Sigmoid colon (tissue), 7 donors: ENCODE results near the gene PRKAA1. TPM values are rescaled to one million over a fixed set of nuclear protein-coding genes. Genes with fewer than 3 reads are reported as not detected.

Source experiments
- DNase-seq: peaks from one replicate; pipeline ENCODE4 v3.0.0-alpha.2; 2019
- H3K27ac ChIP-seq, 4 donors: fragments of 200-600 bp; sonication (generic); one replicate each; pipeline ENCODE4 v1.5.1; 2016 to 2019; ENCODE audit warnings: mild to moderate bottlenecking in 1 of 4
- H3K27me3 ChIP-seq, 3 donors: fragments of 200-600 bp; sonication (generic); one replicate each; pipeline ENCODE4 v1.5.1; 2019; ENCODE audit warnings: mild to moderate bottlenecking in 1 of 3
- H3K36me3 ChIP-seq, 4 donors: fragments of 200-600 bp; sonication (generic); one replicate each; pipeline ENCODE4 v1.5.1; 2016 to 2019
- H3K4me1 ChIP-seq, 4 donors: fragments of 200-600 bp; sonication (generic); one replicate each; pipeline ENCODE4 v1.5.1; 2017 to 2019
- H3K4me3 ChIP-seq, 4 donors: fragments of 200-600 bp; sonication (generic); one replicate each; pipeline ENCODE4 v1.5.1; 2017 to 2019; ENCODE audit warnings: mild to moderate bottlenecking in 2 of 4, moderate library complexity in 1 of 4
- H3K9me3 ChIP-seq, 4 donors: fragments of 200-600 bp in 3 of 4; sonication (generic) in 3 of 4; one replicate each; pipeline versions ENCODE4 v1.5.1 to v1.6.1; 2013 to 2019
- CTCF ChIP-seq, 4 experiments: fragments of 450-650 bp in 3 of 4; fragments of 200-600 bp in 1 of 4; IDR thresholded peaks; one replicate each; pipeline ENCODE4 v1.5.1; 2016 to 2019; ENCODE audit warnings: antibody characterized with exemption in 4 of 4, mild to moderate bottlenecking in 3 of 4, moderate library complexity in 2 of 4
- EP300 ChIP-seq, 4 donors: sonication (generic); formaldehyde crosslinking; IDR thresholded peaks; one replicate each; pipeline ENCODE4 v1.6.1; 2017; ENCODE audit warnings: antibody characterized with exemption in 4 of 4
- POLR2A ChIP-seq, 2 donors: fragments of 450-650 bp; IDR thresholded peaks; one replicate each; pipeline ENCODE4 v1.6.1; 2016; ENCODE audit warnings: antibody characterized with exemption in 2 of 2, mild to moderate bottlenecking in 2 of 2, moderate library complexity in 2 of 2
- POLR2AphosphoS5 ChIP-seq, 4 donors: sonication (generic); formaldehyde crosslinking; IDR thresholded peaks; one replicate each; pipeline ENCODE4 v1.6.1; 2017; ENCODE audit warnings: antibody characterized with exemption in 4 of 4
- WGBS, 2 donors: extraction: QIAGEN DNeasy Blood & Tissue Kit; methylation state at CpG; one replicate each; pipeline ENCODE4 v1.1.7; 2013; 5-methylcytosine and 5-hydroxymethylcytosine counted together
- intact Hi-C: fragments of 100-400 bp; cut with DNase I; formaldehyde crosslinking; loops from one replicate; pipeline ENCODE4 v1.15.1; 2023
- polyA plus RNA-seq, 3 donors: library from polyadenylated mRNA; stranded (reverse); fragments of 200-250 nt; gene quantifications; one replicate each; pipeline ENCODE4 v1.2.3, GENCODE V29; 2013
- total RNA-seq, 4 donors: library from RNA; depleted of rRNA; stranded (reverse); fragments of >200 nt; gene quantifications; one replicate each; pipeline ENCODE4 v1.1.0, GENCODE V29; 2016
- donor health status: healthy with polysubstance abuse.
- donor health status: Bipolar disorder and iron deficiency.
- donor health status: healthy.

PRKAA1 gene
- total and polyA plus RNA-seq, 7 donors: 27.0 to 98.4 (median 63.4) TPM

DNA sequence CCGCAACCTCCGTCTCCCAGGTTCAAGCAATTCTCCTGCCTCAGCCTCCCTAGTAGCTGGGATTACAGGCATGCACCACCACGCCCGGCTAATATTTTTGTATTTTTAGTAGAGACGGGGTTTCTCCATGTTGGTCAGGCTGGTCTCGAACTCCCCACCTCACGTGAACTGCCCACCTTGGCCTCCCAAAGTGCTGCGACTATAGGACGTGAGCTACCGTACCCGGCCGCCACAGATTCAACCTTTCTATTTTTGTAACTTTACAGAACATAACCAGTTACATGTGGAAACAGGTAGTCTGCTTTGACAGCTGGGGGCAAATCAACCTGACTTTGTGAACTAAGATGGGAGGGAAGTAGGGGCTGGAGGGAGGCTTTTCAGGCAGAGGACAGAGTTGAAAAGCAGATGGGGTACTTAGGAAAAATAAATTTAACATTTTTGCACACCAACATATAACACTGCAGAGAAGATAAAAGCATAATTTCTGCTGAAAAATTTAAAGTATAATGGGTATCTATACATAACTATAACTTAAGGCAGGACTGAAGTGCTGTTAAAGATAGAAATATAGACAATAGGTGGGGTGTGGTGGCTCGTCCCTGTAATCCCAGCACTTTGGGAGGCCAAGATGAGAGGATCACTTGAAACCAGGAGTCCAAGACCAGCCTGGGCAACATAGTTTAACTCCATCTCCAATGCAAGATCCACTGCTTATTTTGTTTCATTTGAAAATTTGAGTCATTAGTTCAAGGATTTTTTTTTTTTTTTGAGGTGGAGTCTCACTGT lies 31.8 kb upstream of the PRKAA1 start:
- TF ChIP-seq EP300 (IDR thresholded peaks at IDR 0.05) (no peak), CTCF (IDR thresholded peaks at IDR 0.05) (no peak), POLR2AphosphoS5 (IDR thresholded peaks at IDR 0.05) (no peak)
- no peak overlapping the region for H3K27ac ChIP-seq
- peaks cover 4 to 80% (median 51%) of the 10 kb centered on the region in 4 donors for H3K36me3 ChIP-seq
- H3K4me1 ChIP-seq: peaks cover 0 to 23% (median 16%) of the 10 kb centered on the region in 4 donors
- no peak for DNase-seq
- H3K4me3 ChIP-seq: no peak overlapping the region
- no peaks in the 10 kb centered on the region for H3K27me3 ChIP-seq
- 94% methylated on average over 13 of the region's 13 CpGs for WGBS, 2 donors
- H3K9me3 ChIP-seq: no peaks in the 10 kb centered on the region
- intact Hi-C loops: loop anchor here (10.0 kb wide), 1 partner anchor 1095 kb away; the partner anchor contains the start of gene FBXO4

DNA sequence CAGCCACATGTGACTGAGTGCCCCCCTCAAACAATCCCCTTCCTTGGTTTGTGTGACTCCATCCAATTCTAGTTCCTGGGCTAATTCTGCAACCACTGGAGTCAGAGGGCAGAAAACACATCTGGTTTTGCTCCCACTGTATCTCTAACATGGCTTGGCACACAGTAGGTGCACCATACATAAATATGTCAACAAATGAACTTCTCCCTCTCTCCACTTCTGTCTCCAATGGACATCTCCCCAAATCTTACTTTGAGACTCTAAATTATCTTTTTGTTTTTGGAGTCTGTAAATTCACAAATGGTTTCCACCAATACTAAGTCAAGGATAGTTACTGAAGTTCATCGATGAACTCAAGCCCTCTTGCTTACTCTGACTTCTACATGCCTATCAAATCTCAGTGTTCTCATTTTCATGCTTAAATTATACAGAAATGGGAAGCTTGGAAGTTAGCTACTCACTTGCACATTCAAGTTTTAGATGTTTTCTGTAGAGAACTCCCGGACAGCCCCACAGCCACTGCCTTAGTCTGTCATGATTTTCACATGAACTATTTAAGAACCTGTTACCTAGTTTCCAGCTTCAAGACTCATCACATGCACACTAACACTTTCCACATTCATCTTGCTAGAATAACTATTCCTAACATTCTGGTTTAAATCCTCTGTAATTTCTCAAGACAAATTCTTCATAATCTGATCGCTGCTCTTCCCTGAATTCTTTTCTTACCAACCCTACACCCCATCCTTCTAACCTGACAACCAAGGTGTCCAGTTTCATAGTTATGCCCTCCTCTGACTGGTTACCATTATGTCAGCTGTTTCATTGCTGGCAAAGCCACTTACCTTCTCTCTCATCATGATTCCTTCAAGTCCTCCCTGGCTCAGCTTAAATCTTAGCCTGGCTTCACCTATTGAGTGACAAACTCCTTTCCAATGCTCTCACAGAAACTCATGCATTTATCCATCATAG lies 30.8 kb upstream of the PRKAA1 start:
- Histone ChIP-seq H3K36me3 (peaks cover 4 to 80% (median 51%) of the 10 kb centered on the region in 4 donors), H3K27ac (no peak overlapping the region), H3K4me1 (peaks cover 0 to 17% (median 12%) of the 10 kb centered on the region in 4 donors), H3K27me3 (no peaks in the 10 kb centered on the region), H3K4me3 (no peak overlapping the region), H3K9me3 (no peaks in the 10 kb centered on the region)
- WGBS, 2 donors: 95 to 99% methylated on average over 3 of the region's 3 CpGs
- TF ChIP-seq POLR2A (IDR thresholded peaks at IDR 0.05): no peak
- TF ChIP-seq EP300 (IDR thresholded peaks at IDR 0.05): no peak
- intact Hi-C loops: no loop called here
- DNase-seq: no peak

DNA sequence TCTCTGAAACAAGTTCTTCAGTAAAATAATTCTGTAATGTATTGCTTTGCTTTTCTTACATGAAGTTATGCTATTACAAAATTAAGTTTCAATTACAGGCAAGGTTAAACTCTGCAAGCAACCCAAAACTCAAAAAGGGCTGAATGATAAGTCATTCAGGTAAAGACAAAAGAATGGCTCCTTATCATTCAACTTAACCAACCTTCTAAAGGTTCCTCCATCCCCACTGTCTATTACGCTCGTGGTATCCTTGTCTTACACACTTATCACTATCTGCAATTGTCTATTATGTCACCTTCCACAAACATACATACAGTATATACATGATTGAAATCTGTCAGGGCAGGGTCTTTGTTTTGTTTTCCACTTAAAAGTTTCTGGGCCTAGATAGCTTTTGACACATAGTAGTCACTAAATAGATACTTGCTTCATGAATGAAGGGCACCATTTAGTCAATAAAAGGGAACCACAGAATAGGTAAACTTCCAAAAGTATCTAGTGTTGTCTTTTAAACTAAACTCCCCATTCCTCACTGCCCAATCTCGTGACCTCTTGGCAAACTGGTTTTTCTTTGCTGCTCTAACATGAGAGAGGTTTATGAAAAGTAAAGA lies 30.0 kb upstream of the PRKAA1 start:
- Histone ChIP-seq H3K27ac (no peak overlapping the region), H3K27me3 (no peaks in the 10 kb centered on the region), H3K36me3 (peaks cover 4 to 72% (median 43%) of the 10 kb centered on the region in 4 donors), H3K9me3 (no peaks in the 10 kb centered on the region), H3K4me3 (no peak overlapping the region), H3K4me1 (peaks cover 0 to 8% (median 3%) of the 10 kb centered on the region in 4 donors)
- no peak for TF ChIP-seq CTCF (IDR thresholded peaks at IDR 0.05)
- no peak for TF ChIP-seq POLR2A (IDR thresholded peaks at IDR 0.05)
- TF ChIP-seq POLR2AphosphoS5 (IDR thresholded peaks at IDR 0.05): no peak
- TF ChIP-seq EP300 (IDR thresholded peaks at IDR 0.05): no peak
- intact Hi-C loops: no loop called here
- WGBS, 2 donors: 88 to 92% methylated on average over 3 of the region's 3 CpGs
- no peak for DNase-seq

- Histone ChIP-seq H3K36me3 (peaks cover 4 to 64% (median 42%) of the 10 kb centered on the region in 4 donors), H3K4me3 (no peak overlapping the region), H3K4me1 (peaks cover 0 to under 1% (median 0%) of the 10 kb centered on the region in 4 donors), H3K9me3 (no peaks in the 10 kb centered on the region), H3K27ac (no peak overlapping the region), H3K27me3 (no peaks in the 10 kb centered on the region)
- no peak for DNase-seq
- 88 to 92% methylated on average over 14 of the region's 14 CpGs for WGBS, 2 donors
- intact Hi-C loops: no loop called here
- no peak for TF ChIP-seq POLR2A (IDR thresholded peaks at IDR 0.05)
- TF ChIP-seq POLR2AphosphoS5 (IDR thresholded peaks at IDR 0.05): no peak
Measured at GRCh38 chr5:40827188-40827977, 29.2 kb upstream of the PRKAA1 start.
